Coronary artery (tissue), 2 donors: ENCODE measurements around the gene MAD1L1.
A peak's percentile ranks its signal among the peaks of the same experiment; 100 is the strongest.

ENCODE experiments used
- DNase-seq: peaks from one replicate; pipeline ENCODE4 v3.0.0-alpha.2; 2017; ENCODE audit warnings: low spot score
- H3K27ac ChIP-seq, 2 donors: fragments of 200-600 bp; sonication (generic); one replicate each; pipeline ENCODE4 v1.5.1; 2016 to 2019
- H3K4me3 ChIP-seq: fragments of 200-600 bp; sonication (generic); 2 replicates; pipeline ENCODE4 v1.5.1; 2016; ENCODE audit warnings: mild to moderate bottlenecking, moderate library complexity
- TF ChIP-seq, protein P1 (sequence below): fragments of 200-600 bp; sonication (generic); IDR thresholded peaks from one replicate; pipeline ENCODE4 v1.5.1; 2019; ENCODE audit warnings: antibody characterized with exemption

The MAD1L1 gene

DNA sequence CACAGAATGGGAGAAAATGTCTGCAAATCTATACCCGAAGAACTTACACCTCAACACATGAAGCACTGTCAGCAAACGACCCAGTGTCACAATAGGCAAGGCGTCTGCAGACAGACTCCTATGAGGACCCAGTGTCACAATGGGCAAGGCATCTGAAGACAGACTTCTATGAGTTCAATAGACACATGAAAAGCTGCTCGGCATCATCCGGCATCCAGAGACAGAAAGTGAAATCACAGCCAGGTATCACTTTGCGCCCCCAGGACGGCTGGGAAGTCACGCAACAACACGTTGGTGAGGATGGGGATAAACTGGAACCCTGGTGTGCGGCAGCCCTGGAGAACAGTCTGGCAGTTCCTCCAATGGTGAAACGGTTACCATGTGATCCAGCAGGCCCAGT is 289.4 kb downstream of the MAD1L1 start:
- no peak for DNase-seq
- TF ChIP-seq, protein P1, sequence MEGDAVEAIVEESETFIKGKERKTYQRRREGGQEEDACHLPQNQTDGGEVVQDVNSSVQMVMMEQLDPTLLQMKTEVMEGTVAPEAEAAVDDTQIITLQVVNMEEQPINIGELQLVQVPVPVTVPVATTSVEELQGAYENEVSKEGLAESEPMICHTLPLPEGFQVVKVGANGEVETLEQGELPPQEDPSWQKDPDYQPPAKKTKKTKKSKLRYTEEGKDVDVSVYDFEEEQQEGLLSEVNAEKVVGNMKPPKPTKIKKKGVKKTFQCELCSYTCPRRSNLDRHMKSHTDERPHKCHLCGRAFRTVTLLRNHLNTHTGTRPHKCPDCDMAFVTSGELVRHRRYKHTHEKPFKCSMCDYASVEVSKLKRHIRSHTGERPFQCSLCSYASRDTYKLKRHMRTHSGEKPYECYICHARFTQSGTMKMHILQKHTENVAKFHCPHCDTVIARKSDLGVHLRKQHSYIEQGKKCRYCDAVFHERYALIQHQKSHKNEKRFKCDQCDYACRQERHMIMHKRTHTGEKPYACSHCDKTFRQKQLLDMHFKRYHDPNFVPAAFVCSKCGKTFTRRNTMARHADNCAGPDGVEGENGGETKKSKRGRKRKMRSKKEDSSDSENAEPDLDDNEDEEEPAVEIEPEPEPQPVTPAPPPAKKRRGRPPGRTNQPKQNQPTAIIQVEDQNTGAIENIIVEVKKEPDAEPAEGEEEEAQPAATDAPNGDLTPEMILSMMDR, result no peak
- no peak overlapping the region for H3K27ac ChIP-seq
- no peak overlapping the region for H3K4me3 ChIP-seq

DNA sequence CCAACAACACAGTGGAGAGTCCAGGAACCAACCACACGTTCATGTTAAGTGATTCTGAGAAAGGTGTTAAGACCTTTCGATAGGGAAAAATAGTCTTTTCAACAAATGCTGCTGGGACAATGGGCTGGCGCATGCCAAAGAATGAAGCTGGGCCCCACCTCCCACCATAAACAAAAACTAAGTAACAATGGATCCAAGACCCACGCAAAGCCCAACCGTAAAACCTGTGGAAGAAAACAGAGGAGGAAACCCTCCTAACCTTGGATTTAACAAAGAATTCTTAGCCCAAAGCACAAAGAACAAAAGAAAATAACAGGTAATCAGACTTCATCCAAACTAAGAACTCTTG is 289.8 kb downstream of the MAD1L1 start:
- DNase-seq, result no peak
- H3K4me3 ChIP-seq, result no peak overlapping the region
- TF ChIP-seq, protein P1, result no peak
- no peak overlapping the region for H3K27ac ChIP-seq

DNA sequence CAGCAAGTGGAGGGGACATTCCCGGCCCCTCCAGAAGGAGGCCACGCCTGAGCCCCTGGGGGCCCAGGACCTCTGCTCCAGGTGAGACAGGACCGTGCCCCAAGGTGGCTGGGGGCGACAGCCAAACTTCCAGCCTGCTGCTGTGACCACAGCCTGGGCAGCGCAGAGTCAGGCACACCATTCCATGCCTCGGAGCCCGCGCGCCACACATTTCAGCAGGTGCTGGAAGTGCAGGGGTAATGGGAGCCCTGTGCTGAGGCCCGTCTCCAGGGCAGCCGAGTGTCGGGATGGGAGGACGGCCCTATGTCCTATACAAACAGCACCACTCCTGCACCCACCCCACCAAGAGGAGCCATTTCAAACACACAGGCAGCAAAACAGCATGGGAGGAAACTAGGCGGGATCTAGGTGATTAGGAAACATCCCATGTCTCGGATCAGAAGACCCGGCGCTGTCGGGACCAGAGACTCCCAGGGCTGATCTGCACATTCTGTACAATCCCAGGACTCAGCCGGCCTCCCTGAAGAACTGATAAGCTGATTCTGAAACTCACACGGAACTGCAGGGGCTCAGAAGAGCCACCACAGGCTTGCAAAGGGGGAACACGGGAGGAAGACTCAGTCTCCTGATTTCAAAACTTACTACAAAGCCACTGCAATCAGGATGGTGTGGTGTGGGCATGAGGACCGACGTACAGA is 290.4 kb downstream of the MAD1L1 start:
- Histone ChIP-seq H3K4me3 (no peak overlapping the region), H3K27ac (no peak overlapping the region)
- DNase-seq, result no peak
- TF ChIP-seq, protein P1, result no peak

DNA sequence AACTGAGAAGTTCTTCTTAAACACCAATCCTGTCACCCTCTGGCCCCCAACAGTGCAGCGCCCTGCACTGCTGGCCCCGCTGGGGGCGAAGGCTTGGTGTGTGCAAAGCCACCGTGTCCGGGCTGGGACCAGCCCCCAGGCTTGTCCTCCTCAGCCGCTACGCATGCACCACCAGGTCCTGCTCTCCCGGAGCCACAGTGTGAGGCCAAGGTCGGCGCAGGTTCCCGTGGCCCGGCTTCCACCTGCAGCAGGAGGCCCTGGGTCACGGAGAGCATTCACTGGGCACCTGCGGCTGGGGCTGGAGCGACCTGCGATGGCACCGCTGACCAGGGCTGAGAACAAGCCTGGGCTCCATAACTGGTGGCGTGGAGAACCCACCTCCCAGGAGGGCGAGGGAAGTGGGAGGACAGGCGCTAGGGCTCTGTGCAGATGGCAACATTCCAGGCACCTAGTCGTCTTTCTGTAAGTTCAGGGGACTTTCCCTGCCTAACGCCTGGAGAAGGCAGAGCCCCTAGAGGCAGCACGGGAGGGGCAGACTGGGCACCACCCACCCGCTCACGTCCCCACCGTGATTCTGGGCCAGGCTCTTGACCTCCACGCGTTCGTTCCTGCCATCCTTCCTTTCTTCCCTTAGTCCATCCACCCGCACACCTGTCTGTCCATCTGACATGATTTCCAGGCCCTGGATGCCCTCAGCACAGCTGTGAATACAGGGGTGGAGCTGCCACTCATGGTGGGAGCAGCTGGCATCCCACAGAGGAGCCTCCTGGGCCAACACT is 291.1 kb downstream of the MAD1L1 start:
- DNase-seq, result no peak
- TF ChIP-seq, protein P1, result no peak
- H3K4me3 ChIP-seq, result no peak overlapping the region
- H3K27ac ChIP-seq, result no peak overlapping the region

DNA sequence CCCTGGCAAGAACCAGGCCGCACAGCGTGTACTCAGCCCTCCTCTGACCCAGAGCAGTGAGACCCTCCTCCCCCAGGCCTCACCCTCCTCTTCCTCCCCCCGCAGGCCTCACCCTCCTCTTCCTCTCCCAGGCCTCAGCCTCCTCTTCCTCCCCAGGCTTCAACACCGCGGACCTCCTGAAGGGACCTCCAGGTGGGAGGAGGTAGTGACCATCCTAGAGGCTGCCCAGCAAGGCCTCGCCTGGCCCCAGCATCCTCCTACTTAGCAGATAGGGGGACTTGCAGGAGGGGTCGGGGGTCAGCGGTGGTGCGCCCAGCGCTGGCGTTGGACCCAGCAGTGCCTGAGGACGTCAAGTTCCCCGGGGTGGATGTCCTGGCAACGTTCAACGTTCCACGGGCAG is 291.9 kb downstream of the MAD1L1 start:
- Histone ChIP-seq H3K27ac (peak overlapping the region in 1 of 2 donors; percentile 60), H3K4me3 (no peak overlapping the region)
- TF ChIP-seq, protein P1, result no peak
- no peak for DNase-seq

DNA sequence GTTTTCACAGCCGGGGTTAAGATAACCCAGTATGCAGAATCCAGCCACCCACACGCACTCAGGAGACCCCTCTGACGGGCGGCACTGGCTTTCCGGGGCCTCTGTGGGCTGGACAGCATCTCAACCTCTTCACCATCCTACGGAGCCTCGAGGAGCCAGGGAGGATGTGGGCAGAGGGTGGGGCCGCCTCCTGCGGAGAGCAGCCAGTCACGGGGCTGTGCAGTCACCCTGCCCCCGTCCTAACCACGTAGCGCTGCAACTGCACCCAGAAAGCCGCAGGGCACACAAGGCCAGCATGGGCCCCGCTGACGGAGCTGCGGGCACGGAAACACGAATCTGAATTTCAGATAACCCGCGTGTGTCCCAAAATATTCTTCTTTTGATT is 292.4 kb downstream of the MAD1L1 start:
- Histone ChIP-seq H3K4me3 (peak overlapping the region; percentile 47), H3K27ac (peak overlapping the region in 1 of 2 donors; percentile 60)
- DNase-seq, result no peak
- TF ChIP-seq, protein P1, result no peak
